Thyroid gland (tissue), 4 donors: ENCODE data around the gene TNFRSF25. TPM values are rescaled to one million over a fixed set of nuclear protein-coding genes. Genes with fewer than 3 reads are reported as not detected.

Experiments used
- DNase-seq, 2 donors: peaks; one replicate each; pipeline ENCODE4 v3.0.0-alpha.2; 2019
- H3K27ac ChIP-seq, 3 donors: fragments of 200-600 bp; sonication (generic); 1 replicate in 2 of 3; 2 replicates in 1 of 3; pipeline ENCODE4 v1.5.1; 2016 to 2019; ENCODE audit warnings: mild to moderate bottlenecking in 1 of 3, moderate library complexity in 1 of 3
- H3K27me3 ChIP-seq: fragments of 200-600 bp; sonication (generic); one replicate; pipeline ENCODE4 v1.5.1; 2019
- H3K36me3 ChIP-seq, 2 donors: fragments of 200-600 bp; sonication (generic); one replicate each; pipeline ENCODE4 v1.5.1; 2016 to 2019
- H3K4me1 ChIP-seq, 2 donors: fragments of 200-600 bp; sonication (generic); one replicate each; pipeline ENCODE4 v1.5.1; 2017 to 2019
- H3K4me3 ChIP-seq, 3 donors: fragments of 200-600 bp; sonication (generic); replicated peaks in 1 of 3; 1 replicate in 2 of 3; 2 replicates in 1 of 3; pipeline ENCODE4 v1.5.1; 2016; ENCODE audit warnings: mild to moderate bottlenecking in 1 of 3
- H3K9me3 ChIP-seq: fragments of 200-600 bp; sonication (generic); one replicate; pipeline ENCODE4 v1.5.1; 2017
- CTCF ChIP-seq, 6 experiments: fragments of 200-600 bp in 3 of 6; fragments of 450-650 bp in 3 of 6; sonication (generic) in 3 of 6; IDR thresholded peaks; one replicate each; pipeline ENCODE4 v1.5.1; 2016 to 2019; ENCODE audit warnings: antibody characterized with exemption in 6 of 6, mild to moderate bottlenecking in 2 of 6, inconsistent platforms in 1 of 6, moderate library complexity in 1 of 6
- POLR2A ChIP-seq, 2 donors: fragments of 450-650 bp; IDR thresholded peaks; one replicate each; pipeline ENCODE4 v1.6.1; 2017; ENCODE audit warnings: antibody characterized with exemption in 2 of 2, mild to moderate bottlenecking in 2 of 2, moderate library complexity in 1 of 2
- WGBS, 2 donors: methylation state at CpG; one replicate each; pipeline ENCODE4 v1.1.5; 2017; 5-methylcytosine and 5-hydroxymethylcytosine counted together
- intact Hi-C: fragments of 100-400 bp; cut with DNase I; formaldehyde crosslinking; loops from one replicate; pipeline ENCODE4 v1.15.1; 2023
- total RNA-seq, 4 donors: library from RNA; depleted of rRNA; stranded (reverse); fragments of >200 nt; gene quantifications; one replicate each; pipeline ENCODE4 v1.2.3, GENCODE V29; 2016

Gene TNFRSF25
- total RNA-seq, 4 donors from 2014 or later = 2.2 to 18.9 (median 10.7) TPM

- no peak for TF ChIP-seq POLR2A (IDR thresholded peaks at IDR 0.05)
- TF ChIP-seq CTCF (IDR thresholded peaks at IDR 0.05) = no peak
- intact Hi-C loops = no loop called here
- WGBS, 2 donors = 93 to 95% methylated on average over 5 of the region's 5 CpGs
Observed at GRCh38 chr1:6481820-6482219, 15.8 kb upstream of the TNFRSF25 start.

GRCh38 chr1:6477039-6477820, 11.3 kb upstream of the TNFRSF25 start:
- TF ChIP-seq CTCF (IDR thresholded peaks at IDR 0.05) = no peak
- no peak for TF ChIP-seq POLR2A (IDR thresholded peaks at IDR 0.05)
- DNase-seq = no peak
- Histone ChIP-seq H3K9me3 (no peaks in the 10 kb centered on the region), H3K27ac (no peak overlapping the region), H3K4me3 (no peak overlapping the region), H3K4me1 (no peaks in the 10 kb centered on the region), H3K27me3 (no peaks in the 10 kb centered on the region), H3K36me3 (peaks cover 0 to 4% of the 10 kb centered on the region in 2 donors)
- intact Hi-C loops = no loop called here
- WGBS, 2 donors = 90 to 91% methylated on average over 22 to 24 of the region's 24 CpGs

More at GRCh38 chr1:6481820-6482219, 15.8 kb upstream of the TNFRSF25 start:
- no peak for DNase-seq
- Histone ChIP-seq H3K9me3 (no peaks in the 10 kb centered on the region), H3K27me3 (peaks cover 3% of the 10 kb centered on the region), H3K4me3 (no peak overlapping the region), H3K27ac (no peak overlapping the region), H3K4me1 (peaks cover 0 to 16% of the 10 kb centered on the region in 2 donors), H3K36me3 (no peaks in the 10 kb centered on the region)

GRCh38 chr1:6476483-6476882, 10.5 kb upstream of the TNFRSF25 start:
- peaks cover 0 to 6% of the 10 kb centered on the region in 2 donors for H3K36me3 ChIP-seq
- DNase-seq = no peak
- intact Hi-C loops = no loop called here

GRCh38 chr1:6475381-6476133, 9.6 kb upstream of the TNFRSF25 start:
- TF ChIP-seq CTCF (IDR thresholded peaks at IDR 0.05) (peak; percentile 56 to 96 (median 82)), POLR2A (IDR thresholded peaks at IDR 0.05) (no peak)
- 27 to 55% methylated on average over 11 to 13 of the region's 33 CpGs for WGBS, 2 donors

More at GRCh38 chr1:6476483-6476882, 10.5 kb upstream of the TNFRSF25 start:
- no peak for TF ChIP-seq CTCF (IDR thresholded peaks at IDR 0.05)
- no peak for TF ChIP-seq POLR2A (IDR thresholded peaks at IDR 0.05)
- WGBS, 2 donors = 89 to 93% methylated on average over 5 of the region's 5 CpGs
- Histone ChIP-seq H3K4me1 (no peaks in the 10 kb centered on the region), H3K27me3 (no peaks in the 10 kb centered on the region), H3K27ac (no peak overlapping the region), H3K9me3 (no peaks in the 10 kb centered on the region), H3K4me3 (no peak overlapping the region)

More at GRCh38 chr1:6475381-6476133, 9.6 kb upstream of the TNFRSF25 start:
- no peak overlapping the region for H3K27ac ChIP-seq
- H3K9me3 ChIP-seq = no peaks in the 10 kb centered on the region
- intact Hi-C loops = no loop called here
- no peaks in the 10 kb centered on the region for H3K27me3 ChIP-seq
- no peak overlapping the region for H3K4me3 ChIP-seq
- H3K4me1 ChIP-seq = no peaks in the 10 kb centered on the region
- H3K36me3 ChIP-seq = peaks cover 0 to 6% of the 10 kb centered on the region in 2 donors
- DNase-seq = peak; percentile 60 to 64
